ENCODE measurements around the gene CMTM2. TPM values are rescaled to one million over a fixed set of nuclear protein-coding genes. Genes with fewer than 3 reads are reported as not detected.

Gene CMTM2
- total and polyA plus RNA-seq, 9 of the 15 experiments (the other 6 are each of a cell fraction or from before 2014, with no cell fraction given): not detected

DNA sequence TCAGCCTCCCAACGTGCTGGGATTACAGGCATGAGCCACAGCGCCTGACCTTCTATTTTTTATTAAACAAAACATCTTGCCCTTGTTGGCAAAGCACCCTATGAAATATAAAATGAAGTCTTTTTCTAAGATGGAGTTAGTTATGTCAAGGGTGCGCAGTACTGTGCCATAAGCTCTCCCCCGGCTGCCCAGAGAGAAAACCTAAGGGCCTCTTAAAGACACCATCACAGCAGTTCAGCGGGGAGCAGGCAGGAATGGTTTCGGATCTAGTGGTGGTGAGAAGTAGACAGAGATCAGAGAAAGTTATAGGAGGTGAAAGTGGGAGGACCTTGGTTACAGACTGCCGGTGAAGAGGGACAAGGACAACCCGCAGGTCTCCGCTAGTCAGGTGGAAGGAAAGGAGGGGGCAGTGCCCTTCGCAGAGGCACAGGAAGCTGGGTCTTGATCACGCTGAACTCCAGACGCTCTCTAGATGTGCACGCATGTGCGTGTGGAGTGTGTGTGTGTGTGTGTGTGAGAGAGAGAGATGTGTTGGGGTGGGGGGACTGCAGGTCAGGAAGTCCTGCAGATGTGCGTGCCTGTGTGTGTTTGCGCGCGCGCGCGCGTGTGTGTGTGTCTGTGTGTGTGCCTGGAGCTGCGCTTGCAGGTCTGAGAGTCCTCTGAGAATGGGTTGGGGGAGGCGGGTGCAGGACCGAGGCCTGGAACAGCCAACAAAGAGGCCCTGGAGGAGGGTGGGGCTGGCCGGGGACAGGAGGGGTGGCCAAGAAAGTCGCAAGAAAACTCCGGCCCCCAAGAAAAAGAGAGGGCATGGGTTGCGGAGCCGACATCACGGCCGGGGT lies 24.5 kb downstream of the CMTM2 start (continued):
- TF ChIP-seq, protein P1, sequence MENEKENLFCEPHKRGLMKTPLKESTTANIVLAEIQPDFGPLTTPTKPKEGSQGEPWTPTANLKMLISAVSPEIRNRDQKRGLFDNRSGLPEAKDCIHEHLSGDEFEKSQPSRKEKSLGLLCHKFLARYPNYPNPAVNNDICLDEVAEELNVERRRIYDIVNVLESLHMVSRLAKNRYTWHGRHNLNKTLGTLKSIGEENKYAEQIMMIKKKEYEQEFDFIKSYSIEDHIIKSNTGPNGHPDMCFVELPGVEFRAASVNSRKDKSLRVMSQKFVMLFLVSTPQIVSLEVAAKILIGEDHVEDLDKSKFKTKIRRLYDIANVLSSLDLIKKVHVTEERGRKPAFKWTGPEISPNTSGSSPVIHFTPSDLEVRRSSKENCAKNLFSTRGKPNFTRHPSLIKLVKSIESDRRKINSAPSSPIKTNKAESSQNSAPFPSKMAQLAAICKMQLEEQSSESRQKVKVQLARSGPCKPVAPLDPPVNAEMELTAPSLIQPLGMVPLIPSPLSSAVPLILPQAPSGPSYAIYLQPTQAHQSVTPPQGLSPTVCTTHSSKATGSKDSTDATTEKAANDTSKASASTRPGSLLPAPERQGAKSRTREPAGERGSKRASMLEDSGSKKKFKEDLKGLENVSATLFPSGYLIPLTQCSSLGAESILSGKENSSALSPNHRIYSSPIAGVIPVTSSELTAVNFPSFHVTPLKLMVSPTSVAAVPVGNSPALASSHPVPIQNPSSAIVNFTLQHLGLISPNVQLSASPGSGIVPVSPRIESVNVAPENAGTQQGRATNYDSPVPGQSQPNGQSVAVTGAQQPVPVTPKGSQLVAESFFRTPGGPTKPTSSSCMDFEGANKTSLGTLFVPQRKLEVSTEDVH (IDR thresholded peaks at IDR 0.05; ENCODE audit: low read depth, partially characterized antibody): no peak
- no peak for TF ChIP-seq TCF7L2 (IDR thresholded peaks at IDR 0.05; ENCODE audit: low read depth, low read length)
- TF ChIP-seq ZFX (CRISPR knock-in tag; IDR thresholded peaks at IDR 0.05): no peak
- TF ChIP-seq, protein P2, sequence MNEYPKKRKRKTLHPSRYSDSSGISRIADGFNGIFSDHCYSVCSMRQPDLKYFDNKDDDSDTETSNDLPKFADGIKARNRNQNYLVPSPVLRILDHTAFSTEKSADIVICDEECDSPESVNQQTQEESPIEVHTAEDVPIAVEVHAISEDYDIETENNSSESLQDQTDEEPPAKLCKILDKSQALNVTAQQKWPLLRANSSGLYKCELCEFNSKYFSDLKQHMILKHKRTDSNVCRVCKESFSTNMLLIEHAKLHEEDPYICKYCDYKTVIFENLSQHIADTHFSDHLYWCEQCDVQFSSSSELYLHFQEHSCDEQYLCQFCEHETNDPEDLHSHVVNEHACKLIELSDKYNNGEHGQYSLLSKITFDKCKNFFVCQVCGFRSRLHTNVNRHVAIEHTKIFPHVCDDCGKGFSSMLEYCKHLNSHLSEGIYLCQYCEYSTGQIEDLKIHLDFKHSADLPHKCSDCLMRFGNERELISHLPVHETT (CRISPR knock-in tag; conservative IDR thresholded peaks at IDR 0.05 in 1 of 2, IDR thresholded peaks at IDR 0.05 in 1 of 2): peak in 1 of 2 experiments; percentile 55; a peak in 1 of 4 replicates
- TF ChIP-seq, protein P3, sequence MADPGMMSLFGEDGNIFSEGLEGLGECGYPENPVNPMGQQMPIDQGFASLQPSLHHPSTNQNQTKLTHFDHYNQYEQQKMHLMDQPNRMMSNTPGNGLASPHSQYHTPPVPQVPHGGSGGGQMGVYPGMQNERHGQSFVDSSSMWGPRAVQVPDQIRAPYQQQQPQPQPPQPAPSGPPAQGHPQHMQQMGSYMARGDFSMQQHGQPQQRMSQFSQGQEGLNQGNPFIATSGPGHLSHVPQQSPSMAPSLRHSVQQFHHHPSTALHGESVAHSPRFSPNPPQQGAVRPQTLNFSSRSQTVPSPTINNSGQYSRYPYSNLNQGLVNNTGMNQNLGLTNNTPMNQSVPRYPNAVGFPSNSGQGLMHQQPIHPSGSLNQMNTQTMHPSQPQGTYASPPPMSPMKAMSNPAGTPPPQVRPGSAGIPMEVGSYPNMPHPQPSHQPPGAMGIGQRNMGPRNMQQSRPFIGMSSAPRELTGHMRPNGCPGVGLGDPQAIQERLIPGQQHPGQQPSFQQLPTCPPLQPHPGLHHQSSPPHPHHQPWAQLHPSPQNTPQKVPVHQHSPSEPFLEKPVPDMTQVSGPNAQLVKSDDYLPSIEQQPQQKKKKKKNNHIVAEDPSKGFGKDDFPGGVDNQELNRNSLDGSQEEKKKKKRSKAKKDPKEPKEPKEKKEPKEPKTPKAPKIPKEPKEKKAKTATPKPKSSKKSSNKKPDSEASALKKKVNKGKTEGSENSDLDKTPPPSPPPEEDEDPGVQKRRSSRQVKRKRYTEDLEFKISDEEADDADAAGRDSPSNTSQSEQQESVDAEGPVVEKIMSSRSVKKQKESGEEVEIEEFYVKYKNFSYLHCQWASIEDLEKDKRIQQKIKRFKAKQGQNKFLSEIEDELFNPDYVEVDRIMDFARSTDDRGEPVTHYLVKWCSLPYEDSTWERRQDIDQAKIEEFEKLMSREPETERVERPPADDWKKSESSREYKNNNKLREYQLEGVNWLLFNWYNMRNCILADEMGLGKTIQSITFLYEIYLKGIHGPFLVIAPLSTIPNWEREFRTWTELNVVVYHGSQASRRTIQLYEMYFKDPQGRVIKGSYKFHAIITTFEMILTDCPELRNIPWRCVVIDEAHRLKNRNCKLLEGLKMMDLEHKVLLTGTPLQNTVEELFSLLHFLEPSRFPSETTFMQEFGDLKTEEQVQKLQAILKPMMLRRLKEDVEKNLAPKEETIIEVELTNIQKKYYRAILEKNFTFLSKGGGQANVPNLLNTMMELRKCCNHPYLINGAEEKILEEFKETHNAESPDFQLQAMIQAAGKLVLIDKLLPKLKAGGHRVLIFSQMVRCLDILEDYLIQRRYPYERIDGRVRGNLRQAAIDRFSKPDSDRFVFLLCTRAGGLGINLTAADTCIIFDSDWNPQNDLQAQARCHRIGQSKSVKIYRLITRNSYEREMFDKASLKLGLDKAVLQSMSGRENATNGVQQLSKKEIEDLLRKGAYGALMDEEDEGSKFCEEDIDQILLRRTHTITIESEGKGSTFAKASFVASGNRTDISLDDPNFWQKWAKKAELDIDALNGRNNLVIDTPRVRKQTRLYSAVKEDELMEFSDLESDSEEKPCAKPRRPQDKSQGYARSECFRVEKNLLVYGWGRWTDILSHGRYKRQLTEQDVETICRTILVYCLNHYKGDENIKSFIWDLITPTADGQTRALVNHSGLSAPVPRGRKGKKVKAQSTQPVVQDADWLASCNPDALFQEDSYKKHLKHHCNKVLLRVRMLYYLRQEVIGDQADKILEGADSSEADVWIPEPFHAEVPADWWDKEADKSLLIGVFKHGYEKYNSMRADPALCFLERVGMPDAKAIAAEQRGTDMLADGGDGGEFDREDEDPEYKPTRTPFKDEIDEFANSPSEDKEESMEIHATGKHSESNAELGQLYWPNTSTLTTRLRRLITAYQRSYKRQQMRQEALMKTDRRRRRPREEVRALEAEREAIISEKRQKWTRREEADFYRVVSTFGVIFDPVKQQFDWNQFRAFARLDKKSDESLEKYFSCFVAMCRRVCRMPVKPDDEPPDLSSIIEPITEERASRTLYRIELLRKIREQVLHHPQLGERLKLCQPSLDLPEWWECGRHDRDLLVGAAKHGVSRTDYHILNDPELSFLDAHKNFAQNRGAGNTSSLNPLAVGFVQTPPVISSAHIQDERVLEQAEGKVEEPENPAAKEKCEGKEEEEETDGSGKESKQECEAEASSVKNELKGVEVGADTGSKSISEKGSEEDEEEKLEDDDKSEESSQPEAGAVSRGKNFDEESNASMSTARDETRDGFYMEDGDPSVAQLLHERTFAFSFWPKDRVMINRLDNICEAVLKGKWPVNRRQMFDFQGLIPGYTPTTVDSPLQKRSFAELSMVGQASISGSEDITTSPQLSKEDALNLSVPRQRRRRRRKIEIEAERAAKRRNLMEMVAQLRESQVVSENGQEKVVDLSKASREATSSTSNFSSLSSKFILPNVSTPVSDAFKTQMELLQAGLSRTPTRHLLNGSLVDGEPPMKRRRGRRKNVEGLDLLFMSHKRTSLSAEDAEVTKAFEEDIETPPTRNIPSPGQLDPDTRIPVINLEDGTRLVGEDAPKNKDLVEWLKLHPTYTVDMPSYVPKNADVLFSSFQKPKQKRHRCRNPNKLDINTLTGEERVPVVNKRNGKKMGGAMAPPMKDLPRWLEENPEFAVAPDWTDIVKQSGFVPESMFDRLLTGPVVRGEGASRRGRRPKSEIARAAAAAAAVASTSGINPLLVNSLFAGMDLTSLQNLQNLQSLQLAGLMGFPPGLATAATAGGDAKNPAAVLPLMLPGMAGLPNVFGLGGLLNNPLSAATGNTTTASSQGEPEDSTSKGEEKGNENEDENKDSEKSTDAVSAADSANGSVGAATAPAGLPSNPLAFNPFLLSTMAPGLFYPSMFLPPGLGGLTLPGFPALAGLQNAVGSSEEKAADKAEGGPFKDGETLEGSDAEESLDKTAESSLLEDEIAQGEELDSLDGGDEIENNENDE (IDR thresholded peaks at IDR 0.05; ENCODE audit: low read depth, low read length): no peak
- TF ChIP-seq, protein P4, sequence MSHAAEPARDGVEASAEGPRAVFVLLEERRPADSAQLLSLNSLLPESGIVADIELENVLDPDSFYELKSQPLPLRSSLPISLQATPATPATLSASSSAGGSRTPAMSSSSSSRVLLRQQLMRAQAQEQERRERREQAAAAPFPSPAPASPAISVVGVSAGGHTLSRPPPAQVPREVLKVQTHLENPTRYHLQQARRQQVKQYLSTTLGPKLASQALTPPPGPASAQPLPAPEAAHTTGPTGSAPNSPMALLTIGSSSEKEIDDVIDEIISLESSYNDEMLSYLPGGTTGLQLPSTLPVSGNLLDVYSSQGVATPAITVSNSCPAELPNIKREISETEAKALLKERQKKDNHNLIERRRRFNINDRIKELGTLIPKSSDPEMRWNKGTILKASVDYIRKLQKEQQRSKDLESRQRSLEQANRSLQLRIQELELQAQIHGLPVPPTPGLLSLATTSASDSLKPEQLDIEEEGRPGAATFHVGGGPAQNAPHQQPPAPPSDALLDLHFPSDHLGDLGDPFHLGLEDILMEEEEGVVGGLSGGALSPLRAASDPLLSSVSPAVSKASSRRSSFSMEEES (CRISPR knock-in tag; IDR thresholded peaks at IDR 0.05): no peak

Data from K562 (cell line).